Stimulated activated CD4-positive, alpha-beta T cell treated with anti-CD3 and anti-CD28 coated beads, TNF-alpha, amount 100 ng/mL, for 4 hours (primary cell): ENCODE data around the gene FMO1.
"Not testable (repeated sequence)": the region's sequence is repeated elsewhere in the genome, so short reads cannot be mapped to it uniquely, and the experiment has no call there.

Experiments
- DNase-seq, 3 experiments: peaks; one replicate each; pipeline ENCODE4 v3.0.0-alpha.2; 2020; ENCODE audit warnings: low read depth in 3 of 3

The FMO1 gene

DNA sequence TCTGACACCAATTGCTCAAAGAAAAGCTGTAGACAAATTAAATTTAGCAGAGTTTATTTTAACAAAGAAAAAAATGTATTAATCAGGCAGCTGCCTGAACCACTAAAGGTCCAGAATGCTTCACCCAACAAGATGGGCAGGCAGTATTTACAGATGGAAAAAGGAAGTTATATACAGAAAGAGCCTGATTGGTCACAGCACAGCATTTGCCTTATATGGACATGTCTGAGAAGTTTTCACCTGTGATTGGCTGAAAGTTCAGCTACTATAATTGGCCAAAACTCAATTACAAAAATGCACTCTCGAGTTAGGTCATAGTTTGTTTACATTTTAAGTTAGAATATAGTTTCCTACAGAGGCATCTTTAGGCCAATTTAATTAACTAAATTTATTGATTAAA lies 15.1 kb upstream of the FMO1 start:
- DNase-seq, result no peak

DNA sequence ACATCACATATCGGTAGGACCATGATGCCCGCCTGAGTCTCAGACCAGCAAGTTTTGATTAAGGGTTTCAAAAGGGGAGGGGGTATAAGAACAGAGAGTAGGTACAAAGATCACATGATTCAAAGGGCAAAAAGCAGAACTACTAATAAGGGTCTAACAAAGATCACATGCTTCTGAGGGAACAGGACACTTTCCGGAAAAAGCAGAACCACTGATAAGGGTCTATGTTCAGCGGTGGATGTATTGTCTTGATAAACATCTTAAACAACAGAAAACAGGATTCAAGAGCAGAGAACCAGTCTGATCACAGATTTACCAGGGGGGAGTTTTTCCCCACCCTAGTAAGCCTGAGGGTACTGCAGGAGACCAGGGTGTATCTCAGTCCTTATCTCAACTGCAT lies 12.1 kb upstream of the FMO1 start:
- not testable (repeated sequence) for DNase-seq

DNA sequence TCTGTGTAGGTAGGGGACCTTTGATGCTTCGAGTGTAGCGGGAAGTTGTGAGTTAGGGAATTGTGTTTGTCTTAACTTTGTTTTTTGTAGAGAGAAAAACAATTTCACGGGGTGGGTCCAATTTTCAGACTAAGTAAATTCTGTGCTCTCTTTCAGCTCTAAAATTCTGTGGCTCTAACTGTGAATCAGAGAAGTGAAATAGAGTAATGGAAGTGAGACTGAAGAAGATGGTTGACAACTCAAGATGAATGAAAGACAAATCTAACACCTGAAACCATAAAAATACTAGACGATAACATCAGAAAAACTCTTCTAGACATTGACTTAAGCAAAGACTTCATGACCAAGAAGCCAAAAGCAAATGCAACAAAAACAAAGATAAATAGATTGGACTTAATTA lies 4.4 kb upstream of the FMO1 start:
- no peak for DNase-seq

DNA sequence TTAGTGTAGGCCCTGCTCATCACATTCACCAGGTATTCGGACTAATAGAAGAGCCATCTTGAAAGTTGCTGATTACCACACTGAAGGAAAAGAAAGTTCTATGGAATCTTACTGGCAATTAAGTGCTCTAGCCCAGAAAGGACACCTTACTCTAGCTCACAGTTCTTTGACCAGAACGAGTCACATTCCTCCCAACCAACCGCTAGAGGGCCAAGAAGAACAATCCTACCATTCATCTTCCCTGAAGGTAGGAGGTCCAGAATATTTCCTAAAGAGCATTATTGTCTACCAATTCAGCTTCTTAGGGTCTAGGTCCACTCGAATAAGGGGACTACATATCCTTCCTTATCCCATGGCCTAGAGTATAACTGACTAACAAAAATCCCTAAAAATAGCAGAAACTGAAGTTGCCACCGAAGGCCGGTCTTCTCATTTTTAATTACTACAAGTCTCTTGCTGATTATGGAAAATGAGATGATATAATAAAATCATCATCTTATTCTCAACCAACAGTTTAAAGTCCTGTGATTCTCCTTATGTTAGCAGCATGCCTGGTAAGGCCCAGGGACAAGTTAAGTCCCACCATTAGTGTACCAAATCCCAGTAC lies 2.7 kb upstream of the FMO1 start:
- DNase-seq, result no peak

DNA sequence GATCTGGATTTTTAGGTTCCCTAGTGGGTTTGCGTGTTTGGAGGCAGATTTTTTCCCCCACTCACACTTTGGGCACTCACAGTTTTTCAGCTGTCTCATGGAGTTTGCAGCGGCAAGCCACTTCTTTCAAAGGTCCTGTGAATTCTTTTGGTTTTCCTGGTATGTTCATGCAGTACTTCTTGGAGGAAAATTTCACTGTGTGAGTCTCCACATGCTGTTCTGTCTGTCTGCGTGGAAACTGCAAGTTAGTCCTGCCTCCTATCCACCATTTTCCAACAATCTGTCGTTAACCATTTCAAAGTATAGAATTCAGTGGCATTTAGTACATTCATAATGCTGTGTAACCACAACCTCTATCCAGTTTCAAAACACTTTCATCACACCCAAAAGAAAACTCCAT lies 793 bp upstream of the FMO1 start:
- DNase-seq, result no peak

DNA sequence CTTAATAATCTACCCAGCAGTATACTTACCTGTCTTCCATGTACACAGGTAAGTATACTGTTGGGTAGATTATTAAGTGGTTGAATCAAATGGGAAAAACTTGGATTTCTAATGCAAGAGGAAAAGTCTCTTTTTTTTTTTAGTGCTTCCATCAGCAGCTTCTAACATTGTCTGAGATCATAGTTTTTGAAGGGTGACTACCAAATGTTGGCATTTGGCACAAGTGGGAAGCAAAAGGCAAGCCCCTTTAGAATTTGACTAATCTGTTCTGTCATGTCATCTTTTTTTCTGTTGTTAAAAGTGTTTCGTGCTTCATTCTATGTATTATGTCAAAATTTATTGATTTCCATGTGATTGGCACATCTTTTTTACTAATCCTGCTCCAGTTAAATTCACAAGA lies 547 bp downstream of the FMO1 start:
- DNase-seq, result no peak

DNA sequence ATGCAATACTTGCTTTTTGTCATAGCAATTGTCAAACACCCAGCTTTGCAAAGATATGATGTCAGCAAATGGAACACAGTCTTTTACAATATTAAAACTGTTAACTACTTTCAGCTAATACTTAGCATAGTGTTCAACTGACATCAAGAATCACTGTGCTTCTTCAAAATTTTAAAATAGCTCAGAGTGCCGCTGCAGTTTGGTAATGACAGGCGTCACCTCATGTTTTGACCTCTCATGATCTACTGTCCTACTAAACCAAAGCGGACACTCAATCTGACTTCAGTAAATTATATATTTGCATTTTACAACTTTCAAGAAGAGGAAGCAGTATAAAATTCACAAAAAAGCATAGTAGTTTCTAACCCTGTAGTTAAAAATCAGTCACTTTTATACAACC lies 2.0 kb downstream of the FMO1 start:
- no peak for DNase-seq

DNA sequence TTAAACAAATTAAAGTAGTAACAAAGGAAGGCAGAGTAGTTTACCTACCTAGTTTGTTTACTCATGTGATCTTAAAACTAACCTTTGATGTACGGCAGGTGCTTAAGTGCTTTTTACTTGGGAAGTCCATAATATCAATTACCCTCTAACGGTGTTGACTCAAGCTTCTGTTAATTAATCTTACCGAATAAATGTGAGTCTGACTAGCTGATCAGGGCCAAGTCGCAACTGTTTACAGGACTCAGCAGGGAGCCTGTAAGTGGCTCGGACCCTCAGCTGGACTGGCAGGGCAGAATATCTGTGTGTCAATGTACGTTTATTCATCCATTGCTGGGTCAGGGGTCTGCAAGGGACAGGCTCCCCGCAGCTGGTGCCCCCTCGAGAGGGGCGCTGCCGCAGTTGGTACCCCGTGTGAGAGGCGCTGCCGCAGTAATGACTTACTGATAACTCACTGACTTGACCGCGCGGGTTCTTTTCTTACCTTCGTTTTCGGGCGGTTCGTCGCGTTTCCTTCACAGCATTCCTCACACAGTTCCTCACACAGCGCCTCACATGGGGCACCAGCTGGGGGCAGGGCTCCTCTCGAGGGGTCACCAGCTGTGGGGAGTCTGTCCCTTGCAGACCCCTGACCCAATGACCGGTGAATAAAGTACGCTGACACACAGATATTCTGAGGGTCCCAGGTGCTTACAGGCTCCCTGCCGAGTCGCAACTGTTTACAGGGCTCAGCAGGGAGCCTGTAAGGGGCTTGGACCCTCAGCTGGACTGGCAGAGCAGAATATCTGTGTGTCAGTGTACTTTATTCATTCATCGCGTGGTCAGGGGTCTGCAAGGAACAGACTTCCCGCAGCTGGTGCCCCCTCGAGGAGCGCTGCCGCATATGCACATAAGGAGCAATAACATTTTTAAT lies 3.0 kb downstream of the FMO1 start:
- DNase-seq, result peak in 1 of 3 experiments; percentile 3

DNA sequence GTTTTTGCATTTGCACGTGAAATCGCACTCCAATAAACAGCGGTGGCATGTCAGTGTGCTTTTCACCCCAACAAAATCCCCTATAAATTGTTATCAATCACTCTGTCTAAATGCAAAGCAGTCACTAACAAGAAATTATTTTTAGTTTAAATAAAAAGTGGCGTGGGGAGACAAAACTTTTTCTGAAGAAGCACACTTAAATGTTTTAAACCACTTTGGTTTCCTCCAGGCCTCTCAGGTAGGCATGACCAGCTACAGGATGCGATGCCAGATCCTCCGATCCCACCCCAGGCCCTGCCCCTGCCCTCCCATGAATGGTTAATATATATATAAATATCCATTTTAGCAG lies 3.6 kb downstream of the FMO1 start:
- no peak for DNase-seq

DNA sequence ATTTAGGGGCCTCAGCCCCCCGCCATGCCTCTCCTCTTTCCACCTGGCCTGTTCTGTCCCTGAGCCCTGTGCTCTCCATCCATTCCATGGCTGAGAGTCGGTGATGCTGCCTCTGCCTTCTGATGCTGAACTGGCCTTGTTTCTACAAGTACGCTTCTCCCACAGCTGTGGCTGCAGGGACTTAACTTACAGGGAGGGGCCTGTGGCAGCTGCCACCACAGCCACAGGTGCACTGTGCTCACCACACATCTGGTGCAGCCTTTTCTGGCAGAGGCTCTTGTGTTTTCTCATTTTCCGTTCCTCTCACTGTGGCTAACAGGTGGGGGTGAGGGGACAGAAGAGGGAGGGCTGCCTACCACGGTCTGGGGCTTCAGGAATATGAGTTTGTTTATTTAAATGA lies 4.2 kb downstream of the FMO1 start:
- DNase-seq, result no peak

DNA sequence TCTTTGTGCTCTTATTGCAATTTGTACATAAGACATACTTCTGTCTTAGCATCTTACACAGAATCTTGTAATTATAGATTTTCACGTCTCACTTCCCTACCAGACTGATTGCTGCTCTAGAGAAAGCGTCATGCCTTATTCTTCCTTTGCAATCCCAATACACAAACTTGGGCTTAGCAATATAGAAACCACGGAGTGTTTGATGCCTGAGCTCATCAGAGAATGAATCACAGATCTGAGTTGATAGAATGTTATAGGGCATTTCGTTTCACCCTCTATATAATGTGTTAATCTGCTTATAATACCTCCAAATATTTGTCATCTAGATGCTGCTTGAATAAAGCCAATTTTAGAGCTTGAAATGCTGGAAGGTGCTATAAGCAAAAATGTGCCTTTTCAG lies 6.6 kb downstream of the FMO1 start:
- no peak for DNase-seq

DNA sequence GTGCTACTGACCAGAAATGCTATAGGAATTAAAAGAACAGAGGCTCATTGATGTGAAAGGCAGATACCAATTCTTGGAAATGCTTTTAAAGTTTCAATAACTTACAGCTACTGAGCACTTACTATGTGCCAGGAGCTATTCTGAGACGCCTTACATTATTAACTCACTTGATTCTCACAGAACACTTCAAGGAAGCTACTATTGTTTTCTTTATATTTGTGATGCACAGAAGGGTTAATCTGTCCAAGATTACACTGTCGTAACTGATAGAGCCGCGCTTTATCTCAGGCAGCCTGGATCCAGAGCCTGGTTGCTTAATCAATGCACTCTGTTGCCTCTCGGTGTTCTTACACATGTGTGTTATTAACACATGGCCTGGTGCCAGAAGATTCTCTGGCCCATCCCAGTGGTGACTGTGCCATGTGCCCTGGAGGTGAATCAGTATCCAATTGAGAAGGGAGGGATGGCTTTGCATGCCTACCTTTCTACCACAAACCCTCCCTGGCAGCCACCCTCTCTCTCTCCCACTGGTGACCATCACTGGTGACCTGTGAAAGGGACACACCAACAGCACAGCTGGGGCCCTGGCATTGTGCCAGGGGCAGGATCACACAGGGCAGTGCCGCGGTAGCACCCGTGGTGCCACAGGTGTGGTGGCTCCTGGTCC lies 8.8 kb downstream of the FMO1 start:
- no peak for DNase-seq

DNA sequence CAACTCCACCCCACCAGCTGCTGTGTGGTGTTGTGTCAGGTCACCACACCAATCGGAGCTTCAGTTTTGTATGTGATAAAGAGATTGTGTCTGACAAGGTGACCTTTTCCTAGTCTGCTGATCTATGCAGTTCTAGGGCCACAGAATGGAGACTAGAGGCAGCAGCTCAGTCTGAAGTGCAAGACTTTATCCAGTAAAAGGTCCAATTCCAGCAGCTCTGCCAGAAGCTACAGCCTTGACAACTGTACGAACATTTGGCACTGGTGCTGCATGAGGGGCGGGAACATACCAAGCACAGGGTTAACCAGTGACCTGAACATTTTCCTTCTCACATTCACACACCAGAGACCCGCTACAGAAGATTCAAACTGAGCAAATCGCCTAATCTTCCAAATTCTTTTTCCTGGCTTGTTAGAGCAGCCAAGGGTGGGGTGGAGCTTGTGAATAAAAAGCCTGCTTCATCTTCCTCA lies 9.3 kb downstream of the FMO1 start:
- no peak for DNase-seq

DNA sequence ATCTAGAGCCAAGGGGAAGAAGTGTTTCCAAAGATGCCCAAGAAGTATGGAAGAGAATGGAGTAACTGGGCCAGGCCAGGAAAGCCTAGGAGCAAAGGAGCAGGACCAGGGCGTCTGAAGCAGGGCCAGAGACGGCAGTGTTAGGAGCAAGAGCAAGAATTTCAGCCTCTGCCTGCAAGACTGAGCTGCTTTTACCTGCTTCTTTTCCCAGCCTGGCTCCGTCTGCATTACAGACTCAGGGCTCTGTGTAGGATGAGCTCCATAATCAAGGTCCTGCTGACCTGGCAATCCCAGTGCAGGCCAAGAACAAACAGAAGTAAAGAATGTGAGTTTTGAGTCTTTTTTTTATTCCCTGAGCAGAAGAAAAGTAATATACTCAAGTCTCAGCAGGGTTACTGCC lies 10.1 kb downstream of the FMO1 start:
- no peak for DNase-seq

DNA sequence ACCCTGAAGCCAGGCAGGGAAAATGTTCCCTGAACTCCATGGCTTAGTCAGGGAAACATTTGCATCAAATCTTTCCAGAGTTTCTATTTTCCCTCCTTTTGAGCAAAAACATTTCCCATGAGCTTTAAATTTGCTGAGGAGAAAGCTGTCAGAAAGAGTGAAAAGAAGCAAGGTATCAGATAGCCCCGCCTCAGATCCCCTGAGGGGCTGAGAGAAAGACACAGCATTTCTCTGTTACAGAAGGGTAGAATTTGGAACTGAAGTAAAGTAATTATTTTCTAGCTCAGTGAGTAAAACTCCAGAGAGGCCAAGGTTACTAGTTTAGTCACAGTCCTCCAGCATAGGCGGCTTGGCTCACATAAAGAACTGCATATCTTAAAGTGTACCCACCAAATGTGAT lies 10.6 kb downstream of the FMO1 start:
- no peak for DNase-seq

DNA sequence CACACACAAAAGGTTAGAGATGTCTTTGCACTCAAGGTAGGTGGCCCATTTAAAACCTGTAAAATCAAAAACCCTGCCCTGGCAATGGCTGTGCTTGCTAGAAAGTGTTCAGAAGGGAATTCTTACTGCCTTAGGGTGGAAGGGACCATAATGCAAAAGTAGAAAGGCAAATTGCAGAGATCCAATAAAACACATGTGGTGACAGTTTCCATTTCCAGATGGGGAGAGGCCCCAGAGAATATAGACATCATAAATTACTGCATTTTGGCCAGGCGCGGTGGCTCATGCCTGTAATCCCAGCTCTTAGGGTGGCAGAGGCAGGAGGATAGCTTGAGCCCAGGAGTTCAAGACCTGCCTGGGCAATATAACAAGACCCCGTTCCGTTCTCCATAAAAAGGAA lies 13.0 kb downstream of the FMO1 start:
- no peak for DNase-seq

DNA sequence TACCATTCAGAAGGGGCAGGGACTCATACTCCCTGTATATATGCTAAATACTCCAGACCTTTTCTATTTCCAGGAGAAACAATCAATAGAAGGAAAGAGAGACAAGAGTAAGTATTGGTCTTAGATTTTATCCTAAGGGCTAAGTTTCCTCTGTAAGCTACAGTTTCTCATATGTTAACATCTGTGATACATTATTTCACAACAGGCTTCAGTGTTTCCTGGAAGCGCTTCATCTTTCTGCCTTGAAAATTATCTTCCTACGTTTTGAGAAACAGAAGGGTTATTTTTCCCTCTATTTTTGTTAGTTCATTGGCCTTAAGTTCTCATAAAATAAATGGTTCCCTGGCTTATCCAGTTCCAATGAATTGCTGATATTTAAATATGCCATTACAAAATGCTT lies 15.6 kb downstream of the FMO1 start:
- no peak for DNase-seq

DNA sequence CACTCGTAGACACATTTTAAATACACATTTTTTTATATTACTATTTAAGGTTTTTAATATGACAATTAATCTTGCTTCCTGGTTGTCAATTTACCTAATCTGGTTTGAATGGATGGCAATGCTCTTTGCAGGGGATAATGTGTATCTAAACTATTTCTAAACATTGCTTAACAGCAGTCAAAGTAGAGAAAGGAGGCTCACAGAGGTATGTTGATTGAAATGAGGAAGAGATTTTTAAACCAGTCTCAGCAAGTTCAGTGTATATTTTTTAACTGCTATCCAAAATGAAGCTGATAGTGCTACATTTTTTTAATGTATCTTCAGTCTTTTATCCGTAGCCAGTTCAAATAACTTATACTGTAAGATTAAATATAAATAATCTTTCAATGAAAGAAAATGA lies 17.4 kb downstream of the FMO1 start:
- DNase-seq, result no peak

DNA sequence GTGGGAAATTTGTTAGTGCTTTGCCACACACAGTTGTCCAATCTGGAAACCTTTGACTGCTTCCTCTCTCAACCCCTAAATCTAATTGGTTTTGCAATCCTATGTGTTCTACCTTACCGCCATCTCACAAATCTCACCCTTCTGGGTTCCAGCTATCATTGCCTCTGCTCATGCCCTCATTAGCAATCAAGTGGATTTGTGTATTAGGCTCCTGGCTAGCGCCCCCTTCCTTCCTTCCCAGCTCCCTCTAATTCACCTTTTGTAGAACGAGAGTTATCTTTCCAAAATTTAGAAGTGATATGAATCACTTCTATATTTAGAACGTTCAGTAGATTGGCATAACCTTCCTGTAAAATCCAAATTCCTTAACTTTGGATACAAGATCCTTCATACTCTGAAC lies 18.6 kb downstream of the FMO1 start:
- DNase-seq, result no peak

DNA sequence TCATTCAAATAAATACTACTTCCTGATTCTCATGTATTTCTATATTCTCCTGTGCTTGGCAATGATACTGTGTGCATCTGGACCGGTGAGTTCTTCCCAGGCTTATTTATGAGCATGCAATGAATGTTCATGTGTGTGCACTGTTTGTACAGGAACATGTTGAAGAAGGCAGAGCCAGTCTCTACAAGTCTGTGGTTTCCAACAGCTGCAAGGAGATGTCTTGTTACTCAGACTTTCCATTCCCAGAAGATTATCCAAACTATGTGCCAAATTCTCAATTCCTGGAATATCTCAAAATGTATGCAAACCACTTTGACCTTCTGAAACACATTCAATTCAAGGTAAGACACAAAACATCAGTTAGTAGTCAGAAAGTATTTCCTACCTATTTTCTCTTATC lies 19.1 kb downstream of the FMO1 start:
- DNase-seq, result no peak

DNA sequence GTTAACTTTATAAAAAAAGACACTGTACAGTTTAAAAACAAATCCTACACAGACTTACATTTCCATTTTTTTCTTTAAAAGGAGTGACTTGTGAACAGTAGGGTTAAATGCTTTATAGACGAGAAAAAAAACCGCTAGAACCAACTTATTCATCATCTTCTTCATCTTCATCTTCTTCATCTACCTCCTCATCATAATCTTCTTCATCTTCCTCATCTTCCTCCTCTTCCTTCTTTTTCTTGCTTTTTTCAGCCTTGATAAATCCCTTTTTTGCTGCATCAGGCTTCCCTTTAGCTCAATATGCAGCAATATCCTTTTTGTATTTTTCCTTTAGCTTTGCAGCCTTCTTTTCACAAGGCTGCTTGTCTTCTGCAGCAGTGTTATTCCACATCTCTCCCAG lies 22.5 kb downstream of the FMO1 start:
- DNase-seq, result no peak

DNA sequence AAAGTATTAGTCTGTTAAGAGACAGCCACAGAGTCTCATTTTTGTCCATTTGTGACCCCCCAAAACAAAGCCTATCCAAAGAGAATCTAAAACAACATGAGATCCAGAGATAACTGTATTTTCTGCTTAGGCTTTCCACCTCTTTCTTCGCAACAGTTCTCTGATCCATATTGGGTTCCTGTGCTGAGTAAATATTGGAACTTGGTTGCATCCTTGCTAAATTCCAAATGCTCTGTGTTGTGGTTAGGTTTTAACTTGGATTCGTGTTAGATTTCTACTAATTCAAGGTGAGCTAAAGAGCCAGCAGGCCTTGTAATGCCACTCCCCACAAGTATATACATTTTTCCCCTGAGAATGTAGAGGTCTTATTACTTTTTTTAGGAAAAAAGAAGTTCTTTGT lies 29.2 kb downstream of the FMO1 start:
- no peak for DNase-seq

DNA sequence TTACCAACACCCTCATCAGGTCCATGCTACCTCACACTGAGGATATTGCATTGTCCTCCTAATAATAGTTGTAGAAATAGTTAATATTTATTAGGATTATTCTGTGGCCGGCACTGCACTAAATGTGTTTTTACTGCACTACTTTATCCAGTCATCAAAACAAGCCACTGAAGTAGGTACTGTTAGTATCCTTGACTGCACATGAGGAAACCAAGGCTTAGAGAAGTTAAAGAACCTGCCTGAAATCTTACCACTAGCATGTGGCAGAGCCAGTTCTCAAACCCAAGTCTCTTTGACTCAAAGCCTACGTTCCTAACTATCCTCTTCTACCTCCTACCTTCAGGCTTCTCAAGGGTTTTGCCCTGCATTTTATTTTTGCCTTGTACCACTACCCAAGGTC lies 30.9 kb downstream of the FMO1 start:
- no peak for DNase-seq
